ENCODE data around the gene PRRG1. TPM values are rescaled to one million over a fixed set of nuclear protein-coding genes. Genes with fewer than 3 reads are reported as not detected.

The PRRG1 gene
- total and polyA plus RNA-seq, 2 donors from 2014 or later: 5.8 to 23.4 TPM

DNA sequence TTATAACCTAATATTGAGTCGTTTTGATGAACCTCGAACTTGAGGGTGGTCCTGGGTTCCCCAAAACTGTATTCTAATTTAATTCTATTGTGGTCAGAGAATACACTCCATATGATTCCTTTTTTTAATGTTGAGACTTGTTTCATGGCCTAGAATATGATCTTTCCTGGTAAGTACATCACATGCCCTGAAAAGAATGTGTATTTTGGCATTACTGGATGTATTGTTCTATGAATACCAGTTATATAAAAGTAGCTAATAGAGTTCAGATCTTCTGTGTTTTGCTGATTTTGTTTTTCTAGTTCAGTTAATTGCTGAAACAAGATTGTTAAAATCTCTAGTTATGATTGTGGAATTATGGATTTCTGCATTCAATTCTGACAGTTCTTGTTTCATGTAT is 18.8 kb downstream of the PRRG1 start:
- no peak overlapping the region for H3K4me3 ChIP-seq (ENCODE audit: low read length in 3 of 3)
- FAIRE-seq: no peak

DNA sequence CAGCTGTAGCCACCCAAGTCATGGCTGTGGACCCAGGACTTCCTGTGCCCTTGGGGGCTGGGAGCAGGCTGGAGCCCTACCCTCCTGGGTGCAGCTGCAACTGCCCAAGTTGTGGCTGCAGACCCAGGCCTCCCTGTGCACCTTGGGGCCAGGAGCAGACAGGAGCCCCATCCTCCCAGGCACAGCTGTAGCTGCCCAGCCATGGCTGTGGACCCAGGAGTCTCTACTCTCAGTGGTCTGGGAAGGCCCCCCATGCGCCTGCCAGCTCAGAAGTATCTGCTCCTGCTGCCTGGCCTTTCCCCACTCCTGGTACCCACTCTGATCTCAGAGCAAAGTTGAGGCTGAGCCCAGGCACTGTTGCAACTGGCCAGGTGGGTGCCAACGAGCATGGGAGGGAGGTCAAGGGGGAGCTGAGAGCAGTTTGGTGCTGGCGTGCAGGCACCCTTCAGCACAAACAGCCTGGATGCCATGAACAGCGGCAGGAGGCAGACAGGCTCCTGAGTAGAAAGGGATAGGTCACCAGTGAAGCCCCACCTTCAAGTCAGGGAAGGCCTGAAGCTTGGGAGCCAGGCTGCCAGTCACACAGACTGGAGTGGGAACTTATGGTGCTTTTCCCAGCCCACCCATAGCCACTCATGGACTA is 21.5 kb downstream of the PRRG1 start:
- Histone ChIP-seq H3K27ac (ENCODE audit: low read depth in 2 of 2, low read length in 2 of 2) (no peak overlapping the region), H3K27me3 (ENCODE audit: control insufficient read depth, insufficient read depth, low read length) (no peaks in the 10 kb centered on the region), H3K4me1 (ENCODE audit: control insufficient read depth in 2 of 3, insufficient read depth in 2 of 3, low read depth in 1 of 3, low read length in 3 of 3) (no peaks in the 10 kb centered on the region), H3K9me3 (ENCODE audit: control insufficient read depth in 2 of 3, insufficient read depth in 1 of 3, low read length in 3 of 3) (no peaks in the 10 kb centered on the region), H3K36me3 (ENCODE audit: control insufficient read depth in 2 of 3, insufficient read depth in 3 of 3, low read length in 3 of 3) (no peaks in the 10 kb centered on the region), H3K9ac (ENCODE audit: low read length in 3 of 3) (no peak overlapping the region), H3K4me3 (ENCODE audit: low read length in 3 of 3) (no peak overlapping the region)
- FAIRE-seq: no peak
- no peak for DNase-seq
- intact Hi-C loops (cut with DNase I): no loop called here
- TF ChIP-seq CTCF (IDR thresholded peaks at IDR 0.05; ENCODE audit: borderline replicate concordance, extremely low read depth, insufficient read depth): no peak

More for the DNA sequence above, 18.8 kb downstream of the PRRG1 start:
- H3K27ac ChIP-seq (ENCODE audit: low read depth in 2 of 2, low read length in 2 of 2): no peak overlapping the region
- no peak for DNase-seq
- no peaks in the 10 kb centered on the region for H3K4me1 ChIP-seq (ENCODE audit: control insufficient read depth in 2 of 3, insufficient read depth in 2 of 3, low read depth in 1 of 3, low read length in 3 of 3)
- intact Hi-C loops (cut with DNase I): no loop called here
- no peaks in the 10 kb centered on the region for H3K9me3 ChIP-seq (ENCODE audit: control insufficient read depth in 2 of 3, insufficient read depth in 1 of 3, low read length in 3 of 3)
- H3K9ac ChIP-seq (ENCODE audit: low read length in 3 of 3): no peak overlapping the region
- H3K36me3 ChIP-seq (ENCODE audit: control insufficient read depth in 2 of 3, insufficient read depth in 3 of 3, low read length in 3 of 3): no peaks in the 10 kb centered on the region
- no peaks in the 10 kb centered on the region for H3K27me3 ChIP-seq (ENCODE audit: control insufficient read depth, insufficient read depth, low read length)
- no peak for TF ChIP-seq CTCF (IDR thresholded peaks at IDR 0.05; ENCODE audit: borderline replicate concordance, extremely low read depth, insufficient read depth)

- no peaks in the 10 kb centered on the region for H3K9me3 ChIP-seq (ENCODE audit: control insufficient read depth in 2 of 3, insufficient read depth in 1 of 3, low read length in 3 of 3)
- FAIRE-seq (no peak), DNase-seq (no peak)
- H3K27me3 ChIP-seq (ENCODE audit: control insufficient read depth, insufficient read depth, low read length): no peaks in the 10 kb centered on the region
- H3K4me1 ChIP-seq (ENCODE audit: control insufficient read depth in 2 of 3, insufficient read depth in 2 of 3, low read depth in 1 of 3, low read length in 3 of 3): no peaks in the 10 kb centered on the region
- no peak for TF ChIP-seq CTCF (IDR thresholded peaks at IDR 0.05; ENCODE audit: borderline replicate concordance, extremely low read depth, insufficient read depth)
- H3K9ac ChIP-seq (ENCODE audit: low read length in 3 of 3): no peak overlapping the region
- H3K4me3 ChIP-seq (ENCODE audit: low read length in 3 of 3): no peak overlapping the region
- H3K27ac ChIP-seq (ENCODE audit: low read depth in 2 of 2, low read length in 2 of 2): no peak overlapping the region
- no peaks in the 10 kb centered on the region for H3K36me3 ChIP-seq (ENCODE audit: control insufficient read depth in 2 of 3, insufficient read depth in 3 of 3, low read length in 3 of 3)
- intact Hi-C loops (cut with DNase I): no loop called here
These were observed 22.4 kb downstream of the PRRG1 start for GRCh38 chrX:37371578-37371991.

DNA sequence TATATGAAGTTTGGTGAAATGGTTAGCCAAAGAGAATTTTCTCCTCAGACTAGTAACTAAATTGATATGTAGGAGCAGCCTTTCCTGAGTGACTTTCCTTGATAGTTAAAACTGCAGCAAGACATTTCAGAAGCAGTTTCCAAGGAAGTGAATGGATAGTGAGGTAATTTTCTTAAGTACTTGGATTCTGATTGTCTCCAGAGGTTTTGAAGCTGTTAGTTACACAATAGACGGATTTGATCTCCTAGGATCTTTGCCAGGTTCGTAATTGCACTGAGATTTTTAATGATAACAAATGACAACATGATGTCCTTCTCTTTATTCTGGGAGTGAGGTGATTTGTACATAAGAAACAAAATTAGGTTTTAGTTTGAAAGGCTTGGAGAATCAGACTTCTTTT is 29.2 kb downstream of the PRRG1 start:
- Histone ChIP-seq H3K27ac (ENCODE audit: low read depth in 2 of 2, low read length in 2 of 2) (peak overlapping the region in 1 of 2 donors; percentile 16), H3K36me3 (ENCODE audit: control insufficient read depth in 2 of 3, insufficient read depth in 3 of 3, low read length in 3 of 3) (no peaks in the 10 kb centered on the region), H3K9me3 (ENCODE audit: control insufficient read depth in 2 of 3, insufficient read depth in 1 of 3, low read length in 3 of 3) (no peaks in the 10 kb centered on the region), H3K27me3 (ENCODE audit: control insufficient read depth, insufficient read depth, low read length) (no peaks in the 10 kb centered on the region), H3K9ac (ENCODE audit: low read length in 3 of 3) (no peak overlapping the region), H3K4me3 (ENCODE audit: low read length in 3 of 3) (no peak overlapping the region), H3K4me1 (ENCODE audit: control insufficient read depth in 2 of 3, insufficient read depth in 2 of 3, low read depth in 1 of 3, low read length in 3 of 3) (peaks cover 0 to 13% (median 0%) of the 10 kb centered on the region in 3 donors)
- no peak for TF ChIP-seq CTCF (IDR thresholded peaks at IDR 0.05; ENCODE audit: borderline replicate concordance, extremely low read depth, insufficient read depth)
- intact Hi-C loops (cut with DNase I): no loop called here
- FAIRE-seq (no peak), DNase-seq (no peak)
